SH-SY5Y (cell line): Measurements from ENCODE around the gene INTS11.

Experiments used
- GATA2 ChIP-seq: IDR thresholded peaks from 2 replicates; pipeline ENCODE4 v1.6.1; 2011; ENCODE audit warnings: mild to moderate bottlenecking, low read depth, low read length
- GATA3 ChIP-seq: IDR thresholded peaks from 2 replicates; pipeline ENCODE4 v1.6.1; 2011; ENCODE audit warnings: low read depth, mild to moderate bottlenecking, low read length, moderate library complexity

- no peak for TF ChIP-seq GATA3
- no peak for TF ChIP-seq GATA2
Observed at GRCh38 chr1:1324524-1325287, at the start of gene INTS11, which contains the start of gene CPTP.
